CD1c-positive myeloid dendritic cell (primary cell): ENCODE data around the gene COL4A1.
"Not testable (repeated sequence)": the region's sequence is repeated elsewhere in the genome, so short reads cannot be mapped to it uniquely, and the experiment has no call there.

Experiments used
- DNase-seq: peaks from one replicate; pipeline ENCODE4 v3.0.0-alpha.2; 2016; ENCODE audit errors: extremely low spot score

The COL4A1 gene

DNA sequence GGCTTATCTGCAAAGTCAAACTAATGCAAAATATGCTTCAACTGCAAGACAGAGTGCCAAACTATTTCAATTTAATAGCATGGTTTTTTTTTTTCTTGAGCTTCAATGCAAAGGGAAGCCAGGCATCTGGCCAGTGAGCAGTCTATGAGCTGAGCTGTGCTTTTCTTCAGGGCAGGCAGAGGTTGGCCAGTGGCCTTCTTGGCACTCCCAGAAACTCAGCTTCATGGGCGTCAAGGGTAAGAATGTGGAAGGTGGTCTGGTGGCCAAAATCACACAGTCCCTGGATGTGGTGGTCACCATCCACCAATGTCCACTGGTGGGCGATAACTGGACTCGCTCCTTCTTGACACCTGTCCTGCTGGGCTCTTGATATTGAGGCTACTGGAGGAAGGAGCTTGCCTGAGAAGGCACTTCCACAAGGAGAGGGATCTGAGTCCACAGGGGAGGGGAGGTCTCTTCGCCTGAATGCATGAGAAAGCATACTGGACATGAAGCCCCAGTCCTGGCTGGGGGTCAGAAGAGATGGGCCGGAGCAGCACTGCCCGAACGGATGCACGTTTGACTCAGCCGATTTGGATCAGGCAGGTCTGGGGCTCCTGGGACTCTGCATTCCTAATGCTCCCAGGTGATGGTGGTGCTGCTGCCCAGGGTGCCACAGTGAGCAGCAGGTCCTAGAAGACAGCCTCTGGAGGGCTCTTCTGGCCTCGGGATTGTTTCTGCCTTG lies 17.2 kb upstream of the COL4A1 start:
- no peak for DNase-seq

DNA sequence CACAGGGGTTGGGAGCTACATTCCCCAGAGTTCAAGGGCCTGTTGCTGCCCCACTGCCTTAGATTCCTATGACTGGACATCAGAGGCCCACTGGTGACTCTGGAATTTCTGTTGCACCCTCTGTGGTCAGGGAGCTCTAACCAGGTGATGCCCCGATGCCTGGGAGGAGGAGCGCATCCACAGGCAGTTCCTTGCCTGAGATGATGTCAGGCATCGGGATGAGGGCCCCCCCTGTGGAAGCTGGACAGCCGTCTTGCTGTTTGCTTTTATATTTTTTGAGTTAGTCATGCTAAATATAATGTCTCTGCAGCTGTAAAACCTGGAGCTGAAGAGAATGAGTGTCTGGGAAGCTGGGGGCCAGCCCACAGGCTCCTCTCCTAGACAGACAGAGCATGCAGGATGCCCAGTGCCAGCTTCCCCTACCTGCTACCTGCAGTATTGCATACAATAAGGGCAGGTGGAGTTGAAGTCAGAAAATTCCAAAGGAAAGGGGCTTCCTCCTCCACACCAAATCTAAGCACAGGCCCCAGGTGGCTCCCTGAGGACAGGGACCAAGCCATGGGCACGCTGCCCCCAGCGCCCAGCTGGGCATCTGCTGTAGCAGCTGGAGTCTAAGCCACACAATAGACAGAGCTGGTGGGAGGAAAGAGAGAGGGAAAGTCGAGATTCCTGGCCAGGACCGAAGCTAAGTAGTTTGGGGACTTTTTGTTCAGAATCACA lies 16.4 kb upstream of the COL4A1 start:
- no peak for DNase-seq

DNA sequence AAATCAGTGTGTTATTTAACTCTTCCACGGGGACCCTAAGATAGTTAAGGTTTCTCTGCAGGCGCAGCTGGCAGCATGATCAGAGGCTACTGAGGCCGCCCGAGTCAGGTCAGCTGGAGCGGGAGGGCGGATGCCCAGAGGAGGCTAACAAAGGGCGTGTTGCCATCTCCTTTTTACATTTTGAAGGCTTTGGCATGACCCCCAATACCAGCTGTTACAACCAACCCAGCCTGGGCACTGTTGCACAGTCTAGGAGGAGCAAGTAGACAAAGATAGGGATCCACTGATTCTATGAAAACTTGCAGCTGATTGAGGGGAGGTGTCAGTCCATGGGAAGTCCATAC lies 15.8 kb upstream of the COL4A1 start:
- DNase-seq = no peak

DNA sequence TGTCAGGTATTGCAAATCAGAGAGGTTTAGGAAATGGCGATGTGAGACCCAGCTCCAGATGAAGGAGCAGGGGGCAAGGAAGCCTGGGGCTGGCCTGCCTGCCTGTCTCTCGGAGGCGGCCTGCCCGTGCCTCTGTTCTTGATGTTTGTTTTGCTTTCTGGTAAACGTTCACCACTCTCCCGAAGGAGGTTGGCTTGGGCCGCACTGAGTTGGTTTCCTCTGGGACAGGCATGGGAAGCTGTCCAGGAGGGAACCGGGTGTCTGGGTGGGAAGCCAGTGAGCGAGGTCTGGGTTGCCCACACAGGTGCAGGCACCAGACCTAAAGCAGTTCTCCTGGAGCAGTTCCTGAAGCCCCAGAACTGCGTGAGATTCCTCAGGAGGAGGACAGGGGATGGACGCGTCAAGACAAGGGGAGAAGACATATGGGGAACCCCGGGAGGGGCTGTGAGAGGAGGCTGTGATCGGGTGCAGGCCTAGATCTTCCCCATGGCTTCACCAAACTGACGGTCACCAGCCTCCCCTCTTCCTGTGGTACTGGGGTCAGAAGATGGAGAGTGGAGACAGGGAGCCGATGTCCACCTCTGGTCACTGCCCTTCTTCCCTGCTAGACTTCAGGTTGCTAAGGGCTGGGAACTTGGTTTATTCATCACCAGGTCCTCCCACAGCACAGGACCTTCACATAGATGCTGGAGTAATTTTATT lies 15.3 kb upstream of the COL4A1 start:
- DNase-seq = no peak

DNA sequence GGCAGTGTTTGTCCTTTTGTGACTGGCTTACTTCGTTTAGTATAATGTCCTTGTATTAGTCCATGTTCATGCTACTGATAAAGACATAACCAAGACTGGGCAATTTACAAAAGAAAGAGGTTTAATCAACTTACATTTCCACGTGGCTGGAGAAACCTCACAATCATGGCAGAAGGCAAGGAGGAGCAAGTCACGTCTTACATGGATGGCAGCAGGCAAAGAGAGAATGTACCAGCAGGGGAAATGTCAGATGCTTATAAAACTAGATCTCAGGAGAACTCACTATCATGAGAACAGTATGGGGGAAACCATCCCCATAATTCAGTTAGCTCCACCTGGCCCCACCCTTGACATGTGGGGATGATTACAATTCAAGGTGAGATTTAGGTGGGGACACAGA lies 14.6 kb upstream of the COL4A1 start:
- not testable (repeated sequence) for DNase-seq

DNA sequence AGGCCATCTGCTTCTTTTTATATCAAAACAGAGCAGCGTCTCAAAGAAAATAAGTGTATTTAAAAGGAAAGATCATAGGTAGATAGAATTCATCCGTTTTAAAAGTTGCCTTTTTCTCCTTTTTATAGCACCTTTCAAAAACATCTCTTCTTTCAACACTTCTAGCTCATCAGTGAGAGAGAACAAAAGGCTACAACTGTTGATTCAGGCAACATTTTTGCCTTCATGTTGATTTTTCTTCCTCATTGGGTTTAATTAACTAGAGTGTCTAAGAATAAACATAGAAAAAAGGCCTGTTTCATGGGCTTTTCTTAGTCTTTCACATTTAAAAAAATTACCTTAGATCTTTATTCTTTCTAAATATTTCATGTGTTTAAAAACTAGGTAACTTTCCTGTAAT lies 13.7 kb upstream of the COL4A1 start:
- no peak for DNase-seq

DNA sequence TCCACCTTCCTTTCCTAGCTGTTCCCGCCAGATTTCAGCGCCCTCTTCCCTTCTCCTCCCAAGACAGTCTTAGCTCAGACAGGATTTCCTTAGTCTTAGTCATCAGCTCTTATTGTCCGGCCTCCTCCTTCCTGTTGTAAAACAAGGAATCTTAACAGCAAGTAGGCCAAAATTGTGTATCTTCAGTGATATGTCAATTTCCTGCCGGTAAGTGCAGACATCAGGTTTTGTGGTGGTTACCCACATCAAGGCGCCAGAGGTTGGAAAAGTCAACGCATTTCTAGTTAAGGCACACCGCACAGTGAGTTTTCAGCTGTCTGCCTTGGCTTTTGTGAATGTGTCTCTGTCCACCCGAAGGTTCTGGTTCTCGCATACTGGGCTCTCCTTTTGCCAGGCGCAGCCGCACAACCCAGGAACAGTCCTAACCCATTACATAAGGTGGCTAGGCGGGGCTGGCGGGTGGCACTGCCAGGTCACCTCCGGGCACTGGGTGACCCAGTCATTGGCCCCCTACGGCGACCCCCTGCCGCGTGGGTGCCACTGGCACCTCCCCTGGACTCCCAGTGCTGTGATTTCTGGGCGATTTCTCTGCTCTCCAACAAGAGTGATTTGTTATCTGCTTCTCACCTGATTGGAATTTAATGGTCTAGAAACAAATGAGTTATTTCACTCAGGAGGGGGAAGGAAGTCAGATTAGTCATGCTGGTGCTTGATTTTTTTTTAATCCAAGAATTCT lies 13.0 kb upstream of the COL4A1 start:
- no peak for DNase-seq

DNA sequence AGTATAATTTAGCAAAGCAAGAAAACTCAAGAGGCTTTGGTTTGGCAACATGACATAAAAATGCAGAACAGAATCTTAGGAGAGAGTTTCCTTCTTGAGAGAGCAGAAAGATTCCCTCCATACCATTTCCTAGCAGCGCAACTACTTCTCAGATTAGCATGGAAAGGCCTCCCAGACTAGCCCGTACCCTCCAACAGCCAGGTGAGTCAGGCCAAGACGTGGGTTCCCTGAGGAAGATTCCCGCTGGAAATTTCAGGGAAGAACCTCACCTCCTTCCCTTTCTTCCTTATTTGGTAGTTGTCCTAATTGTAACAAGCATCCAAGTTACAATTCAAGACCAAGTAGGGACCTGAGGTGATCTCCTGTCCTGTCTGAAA lies 12.4 kb upstream of the COL4A1 start:
- no peak for DNase-seq

DNA sequence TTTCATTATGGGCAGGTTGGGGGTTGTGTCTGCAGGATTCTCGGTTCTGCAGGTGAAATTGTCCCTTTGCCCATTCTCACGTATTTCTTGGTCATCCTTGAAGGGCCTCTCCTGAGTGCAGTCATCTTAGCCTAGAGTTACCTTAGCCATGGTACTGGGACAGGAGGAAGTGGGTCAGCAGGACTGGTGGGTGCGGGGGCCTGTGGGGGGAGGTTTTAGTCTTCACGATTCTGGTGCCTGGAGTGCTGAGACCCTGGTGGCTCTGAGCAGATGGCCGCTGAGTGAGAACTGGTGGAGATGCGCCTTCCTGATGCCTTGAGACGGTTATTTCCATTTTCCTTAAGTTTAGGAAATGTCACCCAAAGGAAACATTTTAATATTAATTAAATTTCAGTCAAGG lies 12.0 kb upstream of the COL4A1 start:
- DNase-seq = no peak

DNA sequence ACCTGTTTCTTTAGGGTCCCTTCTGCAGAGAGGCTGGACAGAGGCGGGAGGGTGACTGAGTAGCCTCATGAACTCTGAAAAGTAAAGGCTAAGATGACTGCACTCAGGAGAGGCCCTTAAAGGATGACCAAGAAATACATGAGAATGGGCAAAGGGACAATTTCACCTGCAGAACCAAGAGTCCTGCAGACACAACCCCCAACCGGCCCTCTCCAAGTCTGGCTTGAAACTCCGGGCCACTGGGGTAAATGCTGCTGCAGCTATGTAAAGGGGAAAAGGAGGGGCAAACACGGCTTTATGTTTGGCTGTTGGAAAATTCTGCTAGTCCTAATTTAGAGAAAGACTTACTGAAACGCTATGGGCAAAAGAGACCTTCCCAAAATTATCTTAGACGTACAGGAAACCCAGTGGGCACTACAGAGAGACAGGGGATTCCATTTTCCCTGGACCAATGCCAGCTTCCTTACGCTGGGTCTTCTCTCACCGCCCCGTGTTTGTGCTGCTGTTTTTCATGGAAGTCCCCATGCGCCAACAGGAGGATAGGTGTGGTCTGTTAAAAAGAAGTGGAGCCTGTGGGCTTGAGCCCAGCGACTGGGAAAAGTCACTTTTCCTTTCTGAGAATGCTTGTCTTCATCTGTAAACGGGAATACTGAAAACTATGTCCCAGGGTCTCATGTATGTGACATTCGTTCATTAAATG lies 10.7 kb upstream of the COL4A1 start:
- DNase-seq = no peak

DNA sequence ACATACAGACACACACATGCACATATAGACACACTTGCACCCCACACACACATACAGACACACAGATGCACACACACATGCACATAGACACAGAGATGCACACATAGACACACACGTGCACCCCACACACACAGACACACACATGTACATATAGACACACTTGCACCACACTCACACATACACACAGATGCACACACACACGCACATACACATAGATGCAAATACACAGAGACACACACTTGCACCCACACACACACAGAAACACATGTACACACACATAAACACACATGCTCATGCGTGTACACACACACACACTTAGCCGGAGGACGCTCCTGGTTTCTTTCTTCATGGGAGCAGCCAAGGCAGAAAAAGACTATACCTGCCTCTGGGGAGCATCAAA lies 10.1 kb upstream of the COL4A1 start:
- no peak for DNase-seq

DNA sequence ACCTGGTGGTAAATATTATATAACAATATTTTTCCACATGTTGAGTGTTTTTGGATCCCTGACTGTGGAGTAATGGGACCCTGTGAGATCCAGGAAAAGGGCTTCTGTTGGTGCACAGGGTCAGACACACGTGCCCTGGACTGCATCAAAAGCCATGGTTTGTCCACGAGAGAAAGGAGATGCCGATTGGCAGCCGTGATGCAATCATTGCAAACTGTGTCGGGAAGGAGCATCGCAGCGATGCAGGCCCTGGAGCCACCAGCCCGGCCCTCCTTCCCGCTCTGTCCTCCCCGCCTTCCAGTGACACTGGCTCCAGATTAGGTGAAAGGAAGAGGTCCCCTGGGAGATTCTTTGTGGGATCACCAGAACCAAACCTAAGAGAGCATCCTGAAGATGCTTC lies 9.2 kb upstream of the COL4A1 start:
- no peak for DNase-seq

DNA sequence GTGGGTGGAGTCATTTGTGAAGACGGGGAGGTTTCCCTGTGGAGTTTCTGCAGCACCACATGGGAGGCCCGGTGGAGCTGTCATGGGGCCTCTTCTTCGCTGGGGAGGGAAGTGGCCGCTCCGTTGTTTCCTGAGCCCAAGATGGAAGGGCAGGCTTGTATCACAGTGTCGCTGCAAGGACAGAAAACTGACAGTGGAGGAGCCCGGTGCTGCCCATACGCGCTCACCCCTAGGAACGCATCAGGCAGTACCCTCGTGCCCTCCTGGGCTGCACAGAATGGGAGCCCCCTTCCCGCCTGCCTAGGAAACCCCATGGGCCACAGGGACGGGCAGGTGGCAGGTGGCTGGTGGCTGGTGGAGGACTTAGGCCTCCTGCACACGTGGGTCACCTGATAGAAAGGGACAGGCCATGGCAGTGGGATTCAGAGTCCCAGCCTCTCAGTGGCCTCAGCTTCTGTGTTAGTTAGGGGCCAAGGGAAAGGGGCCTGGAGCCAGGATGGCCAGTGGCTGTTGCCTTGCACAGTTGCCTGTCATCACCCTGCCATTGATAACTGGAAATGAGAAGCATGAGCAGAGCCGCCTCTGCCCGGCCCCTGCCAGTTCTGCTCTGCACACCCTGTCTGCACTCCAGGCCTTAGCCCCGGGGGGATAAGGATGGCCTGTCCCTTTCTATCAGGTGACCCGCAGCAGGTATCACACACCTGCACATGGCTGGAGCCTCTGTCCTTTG lies 7.7 kb upstream of the COL4A1 start:
- no peak for DNase-seq

DNA sequence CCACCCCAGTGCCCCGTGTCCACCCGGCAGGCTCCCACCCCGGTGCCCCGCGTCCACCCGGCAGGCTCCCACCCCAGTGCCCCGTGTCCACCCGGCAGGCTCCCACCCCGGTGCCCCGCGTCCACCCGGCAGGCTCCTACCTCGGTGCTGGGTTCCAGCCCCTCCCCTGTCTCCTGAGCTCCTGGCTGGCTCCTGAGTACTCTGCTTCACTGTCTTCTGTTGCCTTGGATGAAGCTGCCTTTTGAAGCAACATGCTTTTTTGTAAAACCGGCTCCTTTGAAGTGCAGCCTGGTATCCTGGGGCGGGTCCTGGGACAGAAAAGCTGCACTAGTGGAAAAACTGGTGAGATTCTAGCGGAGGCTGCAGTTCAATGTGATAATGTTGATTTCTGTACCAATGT lies 6.8 kb upstream of the COL4A1 start:
- not testable (repeated sequence) for DNase-seq

DNA sequence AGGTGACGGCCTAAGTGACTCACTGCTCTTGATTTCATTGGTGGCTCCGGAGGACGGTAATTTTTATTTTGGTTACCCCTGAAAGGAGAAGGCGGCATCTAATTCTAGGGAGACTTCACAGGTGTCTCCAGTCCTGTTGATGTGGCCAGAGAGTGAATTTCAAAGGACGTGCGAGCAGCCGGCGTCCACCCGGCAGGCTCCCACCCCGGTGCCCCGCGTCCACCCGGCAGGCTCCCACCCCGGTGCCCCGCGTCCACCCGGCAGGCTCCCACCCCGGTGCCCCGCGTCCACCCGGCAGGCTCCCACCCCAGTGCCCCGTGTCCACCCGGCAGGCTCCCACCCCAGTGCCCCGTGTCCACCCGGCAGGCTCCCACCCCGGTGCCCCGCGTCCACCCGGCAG lies 6.3 kb upstream of the COL4A1 start:
- DNase-seq = not testable (repeated sequence)

DNA sequence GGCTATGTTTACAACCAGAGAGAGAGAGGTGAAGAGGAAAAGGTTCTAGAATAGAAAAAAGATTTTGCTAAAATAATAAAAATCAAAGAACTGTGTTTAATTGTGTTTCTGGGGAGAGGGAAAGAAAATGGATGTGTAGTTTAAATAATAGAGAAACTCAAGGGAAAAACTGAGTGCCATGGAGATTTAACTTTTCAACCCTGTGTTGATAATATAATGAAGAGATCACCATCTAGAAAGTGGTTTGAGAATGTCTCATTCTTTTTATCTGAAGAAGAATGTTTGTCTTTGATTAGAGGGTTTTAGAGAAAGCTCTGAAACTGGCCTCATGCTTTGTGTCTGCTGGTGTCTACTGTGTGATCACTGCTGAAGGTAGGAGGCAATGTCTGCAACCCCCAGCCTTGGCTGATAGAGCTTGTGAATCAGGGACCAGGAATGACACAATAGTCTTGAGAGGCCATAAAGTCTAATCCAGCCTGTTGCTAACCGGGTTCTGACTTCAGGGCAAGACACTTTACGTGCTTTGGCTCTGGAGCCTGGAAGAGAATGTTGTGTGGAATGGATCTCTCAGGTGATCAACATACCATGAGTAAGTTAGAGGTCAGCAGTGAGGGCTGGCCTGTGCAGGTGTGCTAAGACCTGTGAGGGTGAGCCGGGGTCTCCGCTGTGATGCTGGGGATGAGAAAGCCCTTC lies 5.5 kb upstream of the COL4A1 start:
- no peak for DNase-seq

DNA sequence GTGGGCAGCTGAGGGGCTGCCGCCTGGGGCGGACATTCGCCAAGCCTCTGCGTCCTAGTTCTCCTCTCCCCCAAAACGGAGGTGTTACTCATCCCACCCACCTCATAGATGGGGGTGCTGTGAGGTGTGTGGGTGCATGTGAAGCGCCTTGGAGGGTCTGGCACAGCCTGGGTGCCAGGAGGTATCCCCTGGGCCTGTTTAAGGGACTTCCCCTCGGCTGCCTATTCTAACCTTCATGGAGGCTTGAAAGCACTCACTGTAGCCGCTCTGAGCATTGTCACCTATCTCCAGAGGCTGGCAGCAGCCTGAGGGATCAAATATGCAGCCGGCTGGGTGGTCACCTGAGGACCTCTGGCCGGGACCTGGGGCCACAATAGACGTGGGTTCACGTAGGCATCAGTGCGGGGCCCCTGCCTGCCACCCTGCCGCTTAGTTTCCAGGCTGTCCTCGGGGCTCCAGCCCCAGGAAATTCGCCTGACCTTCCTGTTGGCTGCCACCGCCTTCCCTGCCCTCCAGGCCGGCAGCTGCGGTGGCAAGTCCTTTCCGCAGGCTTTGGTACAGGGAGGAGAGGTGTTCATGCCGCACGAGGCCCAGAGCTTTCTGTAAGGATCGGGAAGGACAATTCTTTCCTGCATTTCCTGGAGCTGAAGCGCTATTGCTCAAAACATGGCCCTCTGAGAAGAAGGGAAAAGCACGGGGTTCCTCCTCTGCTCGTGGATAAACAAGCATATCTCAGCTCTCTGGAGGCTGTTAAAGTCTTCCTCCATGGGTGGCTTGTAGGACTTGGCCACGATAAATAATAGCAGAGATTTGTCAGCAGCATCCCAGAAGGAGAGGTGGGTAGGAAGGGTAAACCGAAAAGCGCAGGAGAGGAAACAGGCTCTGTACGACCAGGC lies 4.7 kb upstream of the COL4A1 start:
- no peak for DNase-seq

DNA sequence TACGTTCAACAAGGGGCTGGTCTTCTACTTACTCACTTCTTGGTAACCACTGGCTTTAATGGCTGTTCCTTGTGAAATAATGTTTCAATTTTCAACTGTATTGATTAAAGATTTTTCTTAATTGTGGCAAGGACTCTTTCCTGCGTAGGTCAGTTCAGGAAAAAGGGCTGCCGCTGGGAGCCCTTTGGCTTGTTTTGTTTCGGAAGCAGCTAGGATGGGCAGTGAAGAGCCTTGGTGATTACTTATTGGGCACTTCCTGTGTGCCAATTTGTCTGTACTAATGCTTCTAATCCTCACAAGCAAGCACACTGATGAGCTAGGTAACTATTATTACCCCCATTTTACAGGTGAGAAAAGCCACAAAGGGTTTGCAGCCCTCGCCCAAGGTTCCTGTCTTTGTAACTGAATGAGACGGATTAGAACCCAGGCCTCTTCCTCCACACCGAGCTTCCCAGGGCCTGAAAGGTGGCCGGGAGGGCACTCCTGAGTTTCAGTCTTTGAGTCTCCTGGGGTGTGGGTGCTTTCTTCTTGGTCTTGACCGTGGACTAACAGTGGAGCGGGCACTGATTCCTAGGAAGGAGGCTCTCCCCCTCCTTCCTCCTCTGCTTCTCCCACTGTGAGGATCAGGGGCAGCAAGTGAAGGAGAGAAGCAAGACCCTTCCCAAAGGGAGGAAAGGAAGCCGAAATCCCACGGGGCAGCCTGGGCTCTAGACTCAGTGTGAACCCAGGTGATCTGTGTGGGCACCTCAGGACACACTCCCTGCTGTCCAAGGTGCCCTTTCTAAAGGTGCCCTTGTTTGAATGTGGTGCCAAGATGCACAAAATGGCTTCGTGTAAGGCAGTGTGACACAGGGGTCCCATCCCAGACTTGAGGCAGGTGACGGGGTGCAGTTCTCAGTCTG lies 3.8 kb upstream of the COL4A1 start:
- DNase-seq = no peak
